Measurements from ENCODE around the gene MTCL3.

The MTCL3 gene

DNA sequence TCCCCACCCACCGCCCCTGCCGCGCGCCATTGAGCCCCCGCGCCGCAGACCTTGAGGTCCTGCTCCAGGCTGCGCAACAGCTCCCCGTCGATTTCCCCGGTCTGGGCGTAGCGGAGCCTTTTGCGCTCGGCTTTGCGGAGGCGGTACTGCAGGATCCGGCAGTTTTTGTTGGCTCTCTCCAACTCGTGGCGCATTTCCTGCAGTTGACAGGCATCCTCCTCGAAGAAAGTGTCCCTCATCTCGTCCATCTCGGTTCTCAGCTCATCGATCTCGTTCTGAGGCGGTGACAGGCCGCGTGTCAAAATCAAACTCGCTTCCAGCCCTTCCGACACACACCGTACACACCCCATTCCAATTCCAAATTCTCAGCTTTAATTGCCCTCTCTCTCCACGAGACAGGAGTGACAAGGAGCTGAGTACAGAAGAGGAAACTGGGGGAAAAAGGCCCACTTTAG is 4.3 kb downstream of the MTCL3 start:
- peak; percentile 22 for DNase-seq

DNA sequence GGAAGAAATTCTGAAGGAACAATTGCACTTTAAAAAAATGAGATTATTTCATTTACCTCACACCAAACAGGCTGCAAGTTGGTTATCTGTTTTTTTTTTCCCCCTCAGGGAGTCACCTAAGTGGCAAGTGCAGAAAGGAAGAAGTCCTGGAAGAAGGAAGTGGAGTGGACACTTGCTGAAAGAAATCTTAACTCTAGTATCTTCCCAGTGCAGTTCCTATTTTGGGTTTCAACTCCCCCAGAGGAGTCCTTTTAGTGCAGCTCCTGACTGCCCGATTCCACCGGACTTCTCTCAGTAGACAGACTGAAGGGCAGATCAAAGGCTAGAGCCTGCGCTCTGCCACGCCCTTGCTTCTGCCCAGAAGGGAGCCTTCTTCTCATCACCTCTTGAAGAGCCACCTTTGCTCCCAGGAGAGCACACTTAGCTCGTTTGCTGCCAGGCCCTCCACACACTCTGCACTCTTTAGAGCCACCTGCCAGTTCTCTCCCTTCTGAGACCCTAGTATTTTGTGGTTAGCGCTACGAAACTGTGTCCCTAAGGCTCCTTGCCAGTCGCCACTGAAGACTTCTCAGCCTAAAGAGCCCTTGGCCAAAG is 4.9 kb downstream of the MTCL3 start:
- no peak for DNase-seq

DNA sequence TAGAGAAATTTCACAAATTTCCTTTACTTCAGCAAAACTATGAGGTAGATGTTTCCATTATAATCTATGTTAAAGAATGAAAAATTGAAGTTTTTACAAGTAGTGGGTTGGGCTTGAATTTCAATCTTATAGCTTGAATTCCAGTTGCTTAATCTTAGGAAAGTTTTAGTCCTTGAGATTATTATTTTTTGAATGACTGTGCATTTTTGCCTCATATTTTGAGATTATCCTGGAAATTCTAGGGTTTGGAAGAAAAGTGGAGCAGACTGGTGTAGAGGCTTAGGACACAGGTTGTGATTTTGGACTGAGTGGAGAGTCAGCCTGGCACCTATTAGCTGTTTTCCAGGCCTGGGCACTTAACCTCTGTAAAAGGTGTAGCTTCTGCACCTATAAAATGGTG is 5.7 kb downstream of the MTCL3 start:
- no peak for DNase-seq

DNA sequence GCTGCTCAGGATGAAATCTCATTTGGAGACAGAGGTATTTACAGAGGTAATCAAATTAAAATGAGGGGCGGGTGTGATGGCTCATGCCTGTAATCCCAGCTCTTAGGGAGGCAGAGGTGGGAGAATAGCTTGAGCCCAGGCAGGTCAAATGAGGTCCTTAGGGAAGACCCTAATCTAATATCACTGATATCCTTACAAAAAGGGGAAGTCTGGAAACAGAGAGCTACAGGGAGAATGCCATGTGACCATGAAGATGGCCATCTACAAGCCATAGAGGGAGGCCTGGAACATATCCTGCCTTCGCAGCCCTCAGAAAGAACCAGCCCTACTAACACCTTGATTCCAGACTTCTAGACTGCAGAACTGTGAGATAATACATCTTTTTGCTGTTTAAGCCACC is 8.3 kb downstream of the MTCL3 start:
- no peak for DNase-seq

DNA sequence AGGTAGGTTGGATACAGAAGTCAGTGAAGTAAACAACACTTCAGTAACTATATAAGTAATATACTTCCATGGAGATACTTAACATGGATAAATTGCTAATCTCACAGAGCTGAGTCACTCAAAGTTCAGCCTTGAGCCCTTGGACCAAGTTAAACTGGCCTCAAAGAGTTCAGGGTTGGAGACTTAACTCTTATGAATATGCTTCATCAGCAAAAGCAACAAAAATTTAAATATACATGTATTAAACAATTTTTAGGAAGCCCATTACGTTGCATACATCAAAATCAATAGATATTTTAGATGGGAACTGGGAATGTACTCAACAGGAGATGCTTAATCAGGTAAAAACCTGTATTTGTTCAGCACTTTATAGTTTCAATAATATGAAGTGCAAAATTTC is 12.2 kb downstream of the MTCL3 start:
- no peak for DNase-seq

DNA sequence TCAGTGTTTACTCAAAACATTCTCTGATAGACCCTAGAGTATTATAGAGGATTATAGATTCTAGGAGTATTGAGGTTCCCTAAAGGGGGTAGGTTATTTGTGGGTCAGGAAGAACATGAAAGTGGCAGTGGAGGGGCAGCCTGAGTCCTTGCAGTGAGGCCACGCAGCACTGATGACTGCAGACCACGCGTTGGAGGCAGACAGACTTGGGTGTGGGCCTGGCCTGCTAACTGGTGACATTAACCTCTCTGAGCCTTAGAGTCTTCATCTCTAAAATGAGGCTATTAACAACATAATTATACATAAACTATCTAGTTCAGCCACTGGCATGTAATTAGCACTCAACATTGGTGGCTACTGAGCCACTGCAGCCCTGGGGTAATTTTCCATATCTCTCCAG is 16.1 kb downstream of the MTCL3 start:
- DNase-seq = no peak

DNA sequence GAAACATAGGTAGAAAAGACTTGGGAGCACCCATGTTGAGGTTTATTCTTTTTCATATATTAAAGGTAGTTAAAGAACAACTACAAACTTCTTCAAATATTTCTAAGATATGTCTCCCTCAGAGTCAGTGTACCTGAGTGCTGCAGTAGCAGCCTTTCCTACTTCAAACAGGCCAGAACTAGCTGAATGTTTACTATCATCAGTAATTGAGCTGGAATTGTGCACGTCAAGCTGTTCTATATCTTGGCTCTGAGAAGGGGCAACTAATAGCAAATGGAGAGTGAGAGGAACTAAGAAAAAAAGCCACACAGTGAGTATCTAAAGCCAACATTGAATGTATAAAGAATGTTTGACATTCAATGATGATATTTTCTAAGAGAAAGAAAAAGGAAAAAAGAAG is 21.7 kb downstream of the MTCL3 start:
- DNase-seq = no peak

DNA sequence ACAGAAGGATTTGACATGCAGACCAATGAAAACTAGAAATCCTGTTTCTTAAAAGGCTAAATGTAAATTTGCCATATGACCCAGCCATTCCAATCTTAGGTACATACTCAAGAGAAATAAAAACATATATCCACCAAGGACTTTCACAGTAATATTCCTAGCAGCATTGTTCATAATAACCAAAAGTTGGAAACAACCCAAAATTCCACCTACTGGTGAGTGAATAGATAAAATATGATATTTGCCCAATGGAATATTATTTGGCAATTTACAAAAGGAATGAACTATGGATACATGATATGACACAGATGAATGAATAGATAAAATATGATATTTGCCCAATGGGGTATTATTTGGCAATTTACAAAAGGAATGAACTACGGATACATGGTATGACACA is 22.7 kb downstream of the MTCL3 start:
- no peak for DNase-seq

DNA sequence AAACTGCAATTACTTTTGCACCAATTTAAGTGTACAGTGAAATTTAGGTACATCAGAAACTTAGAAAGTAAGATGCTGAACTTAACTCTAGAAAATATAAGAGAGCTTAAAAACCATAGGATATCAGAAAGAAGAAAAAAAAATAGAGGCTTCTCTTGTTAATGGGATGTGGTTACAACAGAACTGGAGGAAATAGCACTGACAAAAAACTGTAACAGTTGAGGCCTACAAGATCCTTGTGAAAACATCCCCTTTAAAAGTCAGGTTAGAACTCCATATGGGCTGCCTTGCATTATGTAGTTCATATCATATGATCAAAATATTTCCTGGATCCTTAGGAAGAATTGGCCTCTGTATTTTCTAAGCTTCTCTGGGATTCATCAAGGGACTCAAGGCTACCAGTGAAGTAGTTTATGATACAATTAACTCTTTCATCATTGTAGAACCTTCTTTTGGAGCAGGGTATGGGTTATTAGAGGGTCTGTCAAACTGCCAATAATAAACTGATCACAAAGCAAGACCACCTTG is 24.8 kb downstream of the MTCL3 start:
- no peak for DNase-seq

DNA sequence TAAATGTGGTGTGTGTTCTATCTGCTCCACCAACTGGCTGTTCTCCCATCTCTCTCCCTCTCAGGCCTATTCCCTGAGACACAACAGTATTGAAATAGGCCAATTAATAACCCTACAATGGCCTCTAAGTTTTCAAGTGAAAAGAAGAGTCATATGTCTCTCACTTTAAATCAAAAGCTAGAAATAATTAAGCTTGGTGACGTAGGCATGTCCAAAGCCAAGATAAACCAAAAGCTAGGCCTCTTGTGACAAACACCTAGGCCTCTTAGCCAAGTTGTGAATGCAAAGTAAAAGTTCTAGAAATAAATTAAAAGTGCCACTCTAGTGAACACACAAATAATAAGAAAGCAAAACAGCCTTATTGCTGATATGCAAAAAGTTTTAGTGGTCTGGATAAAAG is 29.9 kb downstream of the MTCL3 start:
- DNase-seq = no peak

DNA sequence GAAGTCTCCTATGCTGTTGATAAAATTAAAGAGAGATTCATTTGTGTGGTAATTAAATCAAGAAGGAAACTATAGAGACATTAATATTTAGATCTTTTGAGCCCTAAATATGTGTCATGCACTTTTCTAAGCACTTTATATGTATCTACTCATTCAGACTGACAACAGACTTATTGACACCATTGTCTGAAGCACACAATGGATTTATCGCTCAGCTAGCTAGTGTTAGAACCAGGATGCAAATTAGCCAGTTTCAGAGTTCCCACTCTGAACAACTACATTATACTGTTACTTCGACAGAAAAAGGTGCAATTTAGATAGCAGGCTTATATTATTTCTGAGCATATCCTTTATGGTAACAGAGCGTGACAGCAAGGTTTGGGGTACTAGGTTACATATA is 32.2 kb downstream of the MTCL3 start:
- no peak for DNase-seq

DNA sequence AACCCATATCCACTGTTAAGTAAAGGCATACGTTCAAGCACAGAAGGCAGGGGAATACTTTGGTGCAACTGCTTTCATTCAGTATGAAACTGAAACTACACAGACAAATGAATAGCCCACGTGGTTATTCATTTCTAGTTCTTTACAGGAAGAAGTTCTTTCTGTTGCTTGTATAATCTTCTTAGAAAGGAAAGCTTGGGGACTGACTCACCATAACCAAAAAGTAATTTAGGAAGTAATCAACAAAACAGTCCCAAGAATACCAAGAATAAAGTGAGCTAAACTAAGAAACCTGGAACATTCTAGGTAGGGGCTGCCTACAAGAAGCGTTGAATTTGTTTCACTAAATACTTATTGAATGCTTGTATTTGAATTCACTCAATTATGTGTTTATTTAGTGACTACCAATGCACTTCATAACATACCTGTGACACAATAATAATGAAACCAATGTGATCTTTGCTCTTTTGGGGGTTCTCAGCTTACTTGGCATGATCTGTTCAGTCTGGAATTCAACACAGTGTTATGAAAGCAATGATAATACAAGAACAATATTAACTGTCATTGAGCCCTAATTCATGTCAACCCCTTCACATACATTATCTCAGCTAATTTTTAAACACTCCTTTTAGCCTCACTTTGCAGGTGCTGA is 34.8 kb downstream of the MTCL3 start:
- DNase-seq = no peak

DNA sequence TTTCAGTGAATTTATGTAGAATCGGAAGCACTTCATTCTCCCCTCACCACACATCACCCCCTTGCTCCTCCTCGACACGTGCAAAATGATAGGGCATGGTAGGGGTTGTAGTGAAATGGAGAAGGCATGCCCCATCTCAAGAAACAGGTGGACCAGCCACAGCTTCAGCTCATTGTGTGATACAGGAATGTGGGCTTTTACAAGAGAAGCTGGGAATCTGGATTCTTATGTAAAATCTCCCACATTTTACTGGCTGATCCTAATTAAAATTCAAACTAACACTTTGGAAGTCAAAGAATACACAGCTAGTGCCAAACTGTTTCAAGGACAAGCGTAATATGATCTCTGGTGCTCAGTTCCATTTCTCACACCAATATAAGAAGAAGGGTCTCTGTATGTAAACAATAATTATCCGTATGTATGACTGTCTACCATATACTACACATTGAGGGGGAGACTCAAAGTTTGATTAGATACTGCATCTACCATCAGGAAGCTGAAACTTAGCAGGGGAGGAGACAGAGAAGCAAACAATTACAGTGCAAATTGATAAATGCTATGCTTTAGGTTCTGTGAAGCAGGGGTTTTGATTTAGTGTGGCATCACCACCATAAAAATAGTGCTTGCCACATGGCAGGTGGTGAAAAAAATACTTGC is 35.6 kb downstream of the MTCL3 start:
- no peak for DNase-seq

DNA sequence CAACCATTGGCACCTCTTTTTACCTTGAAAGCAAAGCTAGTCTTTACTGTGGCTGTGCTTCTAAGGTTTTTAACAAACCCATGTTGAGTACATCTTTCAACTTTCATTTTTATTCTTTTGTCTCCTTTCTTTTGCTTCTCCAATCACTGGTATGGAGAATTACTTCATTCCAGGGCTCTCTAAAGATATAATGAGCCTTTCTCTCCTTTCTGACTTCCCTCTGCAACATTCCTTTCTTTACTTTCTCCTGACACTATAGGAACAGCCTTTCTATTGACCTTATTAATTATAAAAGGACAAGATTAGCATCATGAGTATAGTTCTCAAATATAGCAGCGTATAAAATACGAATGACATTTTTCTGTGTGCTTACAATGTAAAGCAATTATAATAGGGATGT is 36.8 kb downstream of the MTCL3 start:
- no peak for DNase-seq

DNA sequence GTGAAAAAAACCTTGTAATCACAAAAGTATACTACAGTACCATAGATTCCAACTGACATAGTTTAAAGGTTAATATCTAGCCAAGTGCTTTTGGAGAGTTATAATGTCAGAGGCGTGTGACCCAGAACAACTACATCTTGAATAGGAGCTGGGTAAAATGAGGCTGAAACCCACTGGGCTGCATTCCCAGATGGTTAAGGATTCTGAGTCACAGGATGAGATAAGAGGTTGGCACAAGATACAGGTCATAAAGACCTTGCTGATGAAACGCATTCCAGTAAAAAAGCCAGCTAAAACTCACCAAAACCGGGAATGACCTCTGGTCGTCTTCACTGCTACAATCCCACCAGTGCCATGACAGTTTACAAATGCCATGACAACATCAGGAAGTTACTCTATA is 37.5 kb downstream of the MTCL3 start:
- DNase-seq = no peak

DNA sequence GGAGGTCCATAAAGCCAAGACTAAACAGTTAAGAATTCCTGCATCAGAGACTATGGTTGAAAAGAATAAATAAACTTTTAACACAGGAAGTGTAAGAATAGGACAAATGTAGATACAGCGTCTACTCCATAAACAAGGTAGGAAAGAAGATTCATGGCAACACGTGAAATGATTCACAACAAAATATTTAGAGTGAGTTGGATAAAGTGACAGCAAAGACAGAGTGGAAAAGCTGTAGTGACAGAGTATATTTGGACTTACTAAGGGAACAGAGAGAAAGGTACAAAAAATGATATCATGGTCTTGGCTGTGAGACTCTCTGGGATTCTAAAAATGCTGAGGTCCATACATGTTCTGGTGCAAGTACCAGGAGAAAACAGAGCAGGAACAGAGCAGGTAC is 38.0 kb downstream of the MTCL3 start:
- DNase-seq = no peak

DNA sequence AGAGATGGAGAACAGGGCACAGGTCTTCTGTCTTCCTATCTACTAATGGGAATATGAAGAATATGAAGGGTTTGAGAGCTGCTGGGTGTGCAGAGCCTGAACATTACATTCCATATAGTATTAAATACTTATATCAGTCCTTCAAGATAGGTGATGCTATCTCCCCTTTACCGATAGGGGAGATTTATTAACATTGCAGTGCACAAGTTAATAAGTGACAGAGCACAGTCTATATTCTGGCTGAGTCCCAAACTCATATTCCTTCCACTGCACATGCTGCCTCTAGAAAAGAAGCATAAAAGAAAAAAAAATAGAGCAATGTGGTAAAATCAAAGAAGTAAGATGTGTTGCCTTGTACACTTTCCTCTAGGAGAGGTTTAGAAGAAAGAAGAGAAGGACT is 41.5 kb downstream of the MTCL3 start:
- no peak for DNase-seq

DNA sequence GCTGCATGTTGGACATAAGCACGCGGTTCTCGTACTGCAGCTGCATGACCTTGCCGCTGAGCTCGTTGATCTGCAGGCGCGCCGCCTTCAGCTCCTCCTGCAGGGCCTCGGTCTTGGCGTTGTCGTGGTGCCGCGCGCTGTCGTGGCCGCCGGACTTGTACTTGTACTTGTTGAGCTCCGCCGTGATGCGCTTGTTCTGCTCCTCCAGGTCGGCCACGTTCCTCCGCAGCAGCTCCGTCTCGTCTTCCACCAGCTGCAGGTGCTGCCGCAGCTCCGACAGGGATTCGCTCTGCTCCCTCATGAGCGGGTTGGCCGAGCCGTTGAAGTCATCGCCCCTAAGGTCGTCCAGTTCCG is 43.3 kb downstream of the MTCL3 start:
- no peak for DNase-seq

DNA sequence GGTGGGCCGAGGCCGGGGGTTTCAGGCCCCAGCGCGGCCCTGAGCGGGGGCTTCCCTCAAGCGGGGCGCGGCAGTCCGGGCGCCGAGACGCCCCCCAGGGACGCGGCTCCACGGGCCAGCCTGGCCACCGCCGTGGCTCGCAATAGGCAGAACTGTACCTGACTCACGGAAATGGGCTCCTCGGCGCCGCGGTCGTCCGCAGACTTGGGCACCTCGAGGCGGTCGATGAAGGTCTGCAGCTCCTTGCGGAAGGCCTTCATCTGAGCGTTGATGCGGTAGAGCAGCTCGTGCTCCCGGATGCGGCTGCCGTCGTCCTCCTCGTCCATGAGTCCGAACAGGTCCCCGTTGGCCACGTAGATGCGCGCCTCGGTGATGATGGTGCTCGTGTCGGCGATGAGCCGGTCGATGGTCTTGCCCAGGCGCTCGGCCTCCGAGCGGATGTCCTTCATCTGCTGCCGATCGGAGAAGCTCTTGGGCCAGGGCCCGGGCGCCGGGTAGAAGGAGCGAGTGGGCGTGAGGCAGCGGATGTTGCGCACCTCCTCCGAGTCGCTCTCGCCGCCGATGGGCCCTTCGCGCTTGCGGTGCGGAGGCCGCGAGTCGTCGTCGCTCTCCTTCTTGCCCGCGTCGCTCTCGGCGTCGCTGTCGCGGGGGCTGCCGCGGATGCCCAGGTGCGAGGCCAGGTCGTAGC is 43.9 kb downstream of the MTCL3 start:
- DNase-seq = no peak

DNA sequence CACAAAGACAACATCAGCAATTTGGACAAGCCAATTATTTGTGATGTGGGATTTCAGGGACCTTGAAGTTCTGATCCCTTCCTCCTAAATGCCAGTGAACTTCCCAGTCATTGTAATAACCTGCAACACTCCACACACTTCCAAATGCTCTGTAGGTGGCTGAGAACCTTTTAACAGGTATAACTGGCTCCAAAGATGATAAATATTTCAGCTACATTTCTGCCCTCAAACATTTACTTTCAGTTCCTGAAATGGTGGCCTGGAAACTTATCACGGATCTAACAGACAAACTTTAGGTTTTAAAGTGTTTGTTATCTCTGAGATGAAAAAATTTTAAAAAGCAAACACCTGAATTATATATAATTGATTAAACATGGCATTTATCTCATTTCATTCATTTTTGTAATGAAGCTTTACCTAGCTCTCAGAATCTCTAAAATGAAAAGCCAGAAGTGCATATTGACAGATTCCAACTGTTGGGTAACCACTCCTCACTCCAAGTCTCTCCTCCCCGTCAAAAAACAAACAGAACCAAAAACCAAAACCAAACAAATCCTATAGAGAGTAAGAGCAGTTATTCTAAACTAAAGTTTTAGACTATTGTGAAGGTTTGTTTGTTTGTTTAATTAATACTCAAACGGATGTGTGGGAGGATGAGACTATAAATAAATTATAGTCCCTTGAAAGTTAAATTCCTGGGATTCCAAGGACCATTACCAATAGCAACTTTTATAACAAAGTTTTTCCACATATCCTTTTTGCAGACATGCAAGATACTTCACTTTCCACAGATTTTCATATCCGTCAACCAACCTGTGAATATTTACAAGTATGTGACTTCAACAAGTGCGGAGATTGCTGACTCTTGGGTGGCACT is 47.5 kb downstream of the MTCL3 start:
- no peak for DNase-seq

DNA sequence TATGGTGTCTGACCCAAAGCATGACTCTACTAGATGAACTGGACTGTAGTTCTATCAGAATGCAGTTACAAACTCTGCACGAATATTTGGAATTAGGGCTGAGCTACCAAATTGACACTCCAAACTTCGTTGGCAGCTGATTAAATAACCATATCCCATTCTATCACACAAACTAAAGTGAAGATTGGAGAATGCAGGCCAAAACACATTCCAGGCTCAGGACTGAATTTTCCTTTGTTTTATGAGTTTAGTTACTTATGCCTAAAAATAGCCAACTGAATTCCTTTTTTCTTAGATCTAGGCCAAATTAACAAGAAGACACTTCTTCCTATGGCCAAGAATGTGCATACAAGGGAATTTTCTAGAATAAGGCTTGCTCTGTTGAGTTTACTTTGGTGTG is 50.2 kb downstream of the MTCL3 start:
- DNase-seq = no peak

DNA sequence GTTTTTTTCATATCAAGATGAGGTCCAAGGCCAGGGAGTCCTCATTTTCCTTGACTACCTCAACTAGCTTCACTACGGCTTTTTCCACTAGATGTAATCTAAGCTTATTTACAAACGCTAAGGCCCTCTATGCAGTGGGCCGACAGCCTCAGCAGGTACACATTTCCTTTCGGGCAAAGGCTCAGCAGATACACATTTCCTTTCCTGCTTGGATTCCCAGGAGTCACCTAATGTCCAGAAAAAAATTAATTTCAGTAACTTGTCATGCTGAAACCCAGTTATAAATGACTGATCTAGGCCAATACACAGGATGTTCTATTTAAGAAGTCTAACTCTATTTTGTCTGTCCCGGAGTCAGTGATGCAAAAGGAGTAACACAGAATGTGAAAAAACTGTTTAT is 52.7 kb downstream of the MTCL3 start:
- no peak for DNase-seq

DNA sequence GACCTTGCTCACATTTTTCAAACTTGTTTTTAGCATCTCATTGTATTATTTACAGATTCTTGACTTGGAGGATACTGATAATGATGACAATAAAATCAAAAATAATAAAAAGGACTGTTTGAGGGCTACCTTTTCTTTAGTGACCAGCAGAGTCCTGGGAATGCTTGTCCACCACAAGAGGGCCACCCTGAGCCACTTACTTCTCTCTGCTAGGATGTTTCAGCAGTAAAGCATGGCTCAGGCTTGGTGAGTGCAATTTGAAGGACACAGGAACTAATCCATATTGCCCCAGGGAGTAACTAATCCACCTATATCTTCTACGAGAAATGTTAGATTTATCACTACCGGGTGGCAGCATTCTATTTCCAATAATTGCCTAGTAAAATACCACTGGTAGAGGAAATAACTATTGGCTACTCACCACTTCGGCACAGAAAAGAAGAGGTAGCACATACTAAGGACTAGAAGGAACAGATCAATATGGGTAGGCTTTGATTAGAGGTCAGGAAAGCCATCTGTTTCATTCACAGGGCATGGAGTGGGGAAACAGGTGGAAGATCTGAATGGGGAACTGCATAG is 54.2 kb downstream of the MTCL3 start:
- peak; percentile 67 for DNase-seq
